Inflammatory macrophage treated with lipopolysaccharide for 4 hours (primary cell): Measurements from ENCODE around the gene TMEM273.

Experiments
- DNase-seq: peaks from one replicate; pipeline ENCODE4 v3.0.0-alpha.2; 2020

The TMEM273 gene

DNA sequence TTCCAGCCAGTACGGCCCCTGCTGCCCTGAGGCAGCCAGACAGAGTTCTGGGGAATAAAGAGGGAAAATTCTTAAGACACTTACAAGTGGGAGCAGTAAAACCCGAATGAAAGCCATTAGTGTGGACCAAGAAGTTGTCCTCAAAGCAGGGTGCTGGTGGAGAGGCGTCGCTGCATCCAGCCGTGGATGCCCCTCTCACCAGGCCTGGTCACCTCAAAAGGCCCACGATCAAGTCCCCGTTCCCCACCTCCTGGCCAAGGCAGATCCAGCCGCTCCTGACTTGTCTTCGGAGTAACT lies 73.5 kb downstream of the TMEM273 start:
- no peak for DNase-seq

DNA sequence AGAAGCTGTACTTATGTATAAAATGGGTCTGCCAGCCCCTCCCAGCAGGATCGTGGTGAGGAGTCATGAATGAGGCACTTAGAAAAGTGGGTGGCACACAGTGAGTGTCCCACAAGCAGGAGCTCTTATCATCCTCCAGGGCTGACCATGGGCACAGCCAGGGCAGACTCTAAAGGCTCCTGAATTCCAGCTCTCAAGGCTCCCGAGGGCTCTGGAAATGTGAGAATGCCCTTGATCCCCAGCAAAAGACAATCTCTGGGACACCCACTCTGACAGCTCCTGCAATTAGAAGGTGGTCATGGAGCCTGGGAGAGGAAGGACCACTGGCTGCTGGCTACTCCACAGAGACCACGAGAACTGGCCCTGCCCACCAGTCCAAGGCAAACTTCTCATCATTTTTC lies 74.5 kb downstream of the TMEM273 start:
- DNase-seq: no peak

DNA sequence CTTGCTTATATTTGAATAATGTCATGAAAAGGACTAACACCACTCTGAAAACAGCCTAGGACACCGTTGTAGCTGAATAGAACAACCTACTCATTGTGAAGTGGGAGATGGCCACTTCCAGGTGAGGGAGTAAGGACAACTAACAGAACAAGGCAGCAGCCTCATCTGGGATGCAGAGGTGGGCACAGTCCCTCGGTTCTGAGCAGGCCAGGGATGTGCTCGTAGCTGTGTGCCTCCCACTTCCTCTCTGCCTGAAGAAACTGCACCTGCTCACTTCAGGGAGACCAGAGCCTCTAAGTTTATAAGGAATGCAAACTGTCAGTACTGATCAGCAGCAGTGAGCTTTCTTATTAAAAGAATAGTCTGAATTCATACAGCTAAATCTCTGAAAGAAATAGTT lies 75.3 kb downstream of the TMEM273 start:
- no peak for DNase-seq

DNA sequence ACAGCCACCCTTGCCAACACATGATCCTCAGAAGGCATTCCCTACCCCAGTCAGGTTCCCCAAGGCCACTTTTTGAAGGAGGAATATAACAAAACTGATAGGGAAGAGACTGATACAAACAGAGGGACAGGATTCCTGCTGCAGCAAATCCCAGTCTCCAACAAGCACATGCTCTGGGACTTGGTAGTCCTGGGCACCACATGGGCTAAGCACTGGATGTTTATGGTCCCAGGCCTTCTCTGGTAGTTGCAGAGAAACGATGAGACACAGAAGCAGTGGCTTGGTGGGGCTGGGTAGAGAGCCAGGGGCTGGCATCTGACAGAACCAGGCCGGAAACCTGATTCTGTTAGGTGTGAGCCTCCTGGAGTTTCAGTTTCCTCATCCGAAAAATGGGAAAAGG lies 76.1 kb downstream of the TMEM273 start:
- no peak for DNase-seq

DNA sequence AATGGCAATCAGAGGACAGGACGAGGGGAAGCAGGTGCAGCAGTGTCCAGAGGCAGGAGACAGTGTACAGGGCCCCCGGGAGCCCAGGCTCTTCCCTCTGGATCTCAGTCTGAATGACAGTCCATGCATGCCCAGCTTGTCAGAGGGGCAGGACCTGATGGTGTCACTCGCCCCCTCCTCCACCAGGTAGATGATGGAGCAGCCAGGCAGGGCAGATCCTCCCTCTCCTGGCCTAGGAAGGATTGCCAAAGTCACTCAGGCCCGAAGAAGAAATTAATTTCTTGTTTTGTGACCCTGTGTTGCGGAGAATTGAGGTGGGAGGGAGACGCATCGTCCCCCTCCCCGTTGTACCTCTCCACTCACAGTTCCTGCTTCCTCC lies 76.9 kb downstream of the TMEM273 start:
- DNase-seq: no peak

DNA sequence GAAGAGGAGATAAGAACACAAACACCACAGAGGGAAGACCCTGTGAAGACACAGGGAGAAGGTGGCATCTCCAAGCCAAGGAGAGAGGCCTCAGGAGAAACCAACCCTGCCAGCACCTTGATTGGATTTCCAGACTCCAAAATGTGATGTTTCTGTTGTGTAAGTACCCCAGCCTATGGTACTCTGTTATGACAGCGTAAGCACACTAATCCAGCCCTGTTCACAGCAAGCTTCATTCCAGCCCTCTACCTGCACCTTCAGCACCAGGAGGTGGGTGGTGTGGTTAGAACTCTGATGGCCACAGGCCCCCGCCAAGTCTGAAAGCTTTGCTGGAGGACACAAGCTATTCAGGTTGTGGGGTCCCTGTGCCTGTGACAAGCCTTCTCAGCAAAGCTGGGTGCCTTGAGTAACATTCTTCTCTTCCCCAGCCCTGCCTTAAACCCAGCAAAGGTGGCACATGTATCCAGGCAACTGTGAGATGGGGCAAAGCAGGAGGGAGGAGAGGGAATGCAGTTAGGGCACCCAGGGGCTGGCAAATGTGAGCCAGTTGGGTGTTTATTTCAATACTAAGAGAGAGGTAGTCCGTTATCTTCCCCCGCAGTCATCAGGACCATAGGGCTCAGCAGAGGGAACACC lies 77.4 kb downstream of the TMEM273 start:
- no peak for DNase-seq

DNA sequence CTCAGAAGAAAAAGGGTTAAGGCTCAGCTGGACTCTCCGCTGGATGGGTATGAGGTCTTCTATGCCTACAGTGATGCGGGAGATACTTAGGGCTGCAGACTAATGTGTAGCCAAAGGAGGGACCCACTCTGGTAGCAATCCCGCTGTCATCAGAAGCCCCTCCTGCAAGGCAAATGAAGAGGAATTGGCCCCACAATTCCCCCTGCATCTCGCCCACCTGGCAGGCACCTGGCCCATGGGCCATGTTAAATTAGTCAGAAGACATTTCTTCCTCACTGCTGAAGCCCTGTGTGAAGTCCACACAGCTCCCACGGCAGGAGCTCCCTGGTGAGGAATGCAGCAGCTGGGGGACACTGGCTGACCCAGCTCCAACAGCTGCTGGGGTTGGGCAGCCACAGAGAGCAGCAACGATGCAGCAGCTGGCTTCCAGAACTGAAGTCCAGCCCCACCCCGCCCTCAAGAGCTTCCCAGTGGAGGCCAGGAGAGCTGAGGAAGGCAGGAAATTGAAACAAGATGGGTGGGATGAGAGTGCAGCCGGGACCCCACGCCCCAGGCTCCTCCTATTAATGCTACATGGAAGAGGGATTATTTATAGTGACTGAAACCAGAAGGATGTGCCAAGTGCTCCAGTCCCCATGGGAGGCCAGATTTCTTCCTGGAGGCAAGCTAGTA lies 78.4 kb downstream of the TMEM273 start:
- DNase-seq: no peak

DNA sequence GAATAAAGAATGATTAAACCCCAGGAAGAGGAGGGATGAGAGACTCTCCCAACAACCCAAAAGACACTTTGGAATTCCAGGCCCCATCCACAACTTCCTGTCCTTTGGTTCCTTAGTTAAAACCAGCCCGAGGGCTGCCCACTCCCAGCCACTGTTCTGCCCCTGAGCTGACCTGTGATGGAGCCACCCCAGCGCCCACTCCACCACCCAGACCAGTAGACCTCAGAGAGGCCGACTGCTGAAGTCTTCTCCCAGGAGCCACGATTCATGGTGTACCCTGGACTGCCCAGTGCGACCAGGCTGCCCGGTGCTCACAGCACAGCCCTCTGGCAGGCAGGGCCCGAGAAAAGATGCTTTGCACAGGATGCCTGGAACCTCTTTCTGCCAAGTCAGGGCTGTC lies 79.5 kb downstream of the TMEM273 start:
- no peak for DNase-seq

DNA sequence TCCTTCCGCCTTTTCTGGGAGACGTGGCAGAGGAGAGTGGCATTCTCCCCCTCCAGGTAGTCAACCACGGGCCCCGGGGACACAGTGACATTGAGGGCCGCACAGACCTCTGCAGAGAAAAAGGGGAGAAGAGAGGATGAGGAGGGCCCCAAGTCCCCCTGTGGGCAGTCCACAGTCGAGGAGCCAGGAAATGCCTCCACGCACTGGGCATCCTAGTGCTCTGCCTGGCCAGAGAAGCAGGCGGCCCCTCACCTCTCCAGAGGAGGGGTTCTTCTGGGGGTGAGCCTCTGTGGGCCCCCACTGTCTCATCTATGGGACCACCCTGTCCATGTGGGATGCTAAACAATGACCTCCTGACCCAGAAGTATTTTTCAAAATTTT lies 80.3 kb downstream of the TMEM273 start:
- DNase-seq: no peak

DNA sequence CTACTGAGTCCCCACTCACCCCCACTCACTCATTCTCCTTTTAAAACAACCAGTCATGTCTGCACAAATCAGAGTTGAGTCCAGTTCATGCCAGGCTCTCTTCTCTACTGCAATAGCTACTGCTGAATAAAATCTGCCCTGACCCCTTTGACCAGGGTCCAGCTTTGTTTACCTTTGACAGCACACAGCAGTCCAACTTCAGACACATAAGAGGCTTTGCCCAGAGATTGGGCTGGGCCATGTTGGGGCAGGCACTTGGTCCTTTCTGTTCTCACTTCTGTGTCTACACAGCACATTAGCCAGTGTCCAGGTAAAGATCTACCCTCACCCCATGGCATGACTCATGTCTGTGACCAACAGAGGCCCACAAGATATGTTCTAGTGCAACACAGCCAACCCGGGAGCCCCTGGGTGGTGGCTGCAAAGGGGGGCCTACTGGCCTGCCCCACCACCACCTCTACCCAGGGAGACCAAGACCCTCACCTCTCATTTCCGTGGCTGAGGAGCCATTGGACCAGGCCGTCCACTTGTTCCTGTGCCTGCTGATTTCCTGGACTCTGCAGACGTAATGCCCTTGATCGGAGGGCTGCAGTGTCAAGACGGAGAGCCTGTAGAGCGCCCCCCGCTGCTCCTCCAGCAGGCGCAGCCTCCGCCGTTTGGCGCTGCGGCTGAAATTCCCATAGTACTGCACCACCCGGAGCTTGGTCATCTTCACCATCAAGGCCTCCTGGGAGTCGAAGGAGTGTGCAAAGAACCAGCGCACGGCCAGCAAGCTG lies 80.9 kb downstream of the TMEM273 start:
- DNase-seq: no peak

DNA sequence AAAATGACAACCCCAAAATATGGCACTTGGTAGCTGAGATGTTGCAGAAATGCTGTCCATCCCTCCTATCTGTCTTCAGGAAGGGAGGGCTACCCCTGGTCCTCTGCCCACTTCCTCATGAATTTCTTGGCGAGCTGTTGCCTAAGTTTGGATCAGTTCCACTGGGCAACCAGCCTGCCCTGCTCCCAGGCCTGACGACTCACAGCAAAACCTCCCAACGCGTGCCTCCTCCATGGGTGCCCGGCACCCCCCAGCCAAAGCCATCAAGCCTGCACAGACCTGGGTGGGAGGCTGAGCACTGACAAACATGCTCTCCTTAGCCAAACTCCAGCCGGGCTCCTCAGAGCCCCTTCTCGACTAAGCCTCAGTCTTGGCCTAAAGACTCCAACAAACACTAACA lies 81.7 kb downstream of the TMEM273 start:
- no peak for DNase-seq

DNA sequence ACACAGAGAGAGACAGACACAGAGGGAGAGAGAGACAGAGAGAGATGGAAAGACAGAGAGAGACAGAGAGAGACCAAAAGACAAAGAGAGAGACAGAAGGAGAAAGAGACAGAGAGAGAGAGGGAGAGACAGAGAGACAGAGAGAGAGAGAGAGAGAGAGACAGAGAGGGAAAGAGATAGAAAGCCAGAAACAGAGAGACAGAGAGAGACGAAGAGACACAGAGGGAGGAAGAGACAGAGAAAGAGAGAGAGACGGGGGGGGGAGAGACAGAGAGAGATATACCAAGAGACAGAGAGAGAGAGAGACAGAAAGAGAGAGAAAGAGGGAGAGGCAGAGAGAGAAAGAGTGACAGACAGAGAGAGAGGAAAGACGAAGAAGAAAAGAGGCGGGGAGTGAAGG lies 83.1 kb downstream of the TMEM273 start:
- no peak for DNase-seq
